Calu3 (cell line): Measurements from ENCODE around the gene SPG11. TPM values are rescaled to one million over a fixed set of nuclear protein-coding genes. Genes with fewer than 3 reads are reported as not detected.

Source experiments
- BruUV-seq: library from RNA; stranded (reverse); fragments of 400-500 nt; replicated peaks from 2 replicates; lab custom pipeline; 2021; lab: Mats Ljungman, UMichigan
- CTCF ChIA-PET: fragments of 300-600 bp; sonication (Branson Sonifier 250); formaldehyde crosslinking; loops from one replicate; lab custom pipeline; 2022; ENCODE audit warnings: antibody characterized with exemption; lab: Charles Lee
- DNase-seq: peaks from one replicate; pipeline ENCODE4 v3.0.0; 2022
- H3K27ac Mint-ChIP-seq: one replicate; pipeline ENCODE4 v1.8.0; 2022; ENCODE audit warnings: mixed read lengths; ENCODE audit not compliant: unreplicated experiment
- H3K27me3 Mint-ChIP-seq: one replicate; pipeline ENCODE4 v1.8.0; 2022; ENCODE audit warnings: mixed read lengths; ENCODE audit not compliant: unreplicated experiment
- H3K36me3 Mint-ChIP-seq: one replicate; pipeline ENCODE4 v1.8.0; 2022; ENCODE audit warnings: mild to moderate bottlenecking, moderate library complexity, mixed read lengths; ENCODE audit not compliant: insufficient read depth, unreplicated experiment
- H3K4me1 Mint-ChIP-seq: one replicate; pipeline ENCODE4 v1.8.0; 2022; ENCODE audit warnings: mild to moderate bottlenecking, low read depth, mixed read lengths; ENCODE audit not compliant: unreplicated experiment
- H3K4me3 Mint-ChIP-seq: one replicate; pipeline ENCODE4 v1.8.0; 2022; ENCODE audit warnings: mild to moderate bottlenecking, low read depth, moderate library complexity, mixed read lengths; ENCODE audit not compliant: unreplicated experiment
- H3K9me3 Mint-ChIP-seq: one replicate; pipeline ENCODE4 v1.8.0; 2022; ENCODE audit warnings: low read depth, mixed read lengths; ENCODE audit not compliant: unreplicated experiment
- intact Hi-C: fragments of 100-400 bp; cut with micrococcal nuclease; formaldehyde crosslinking; loops from one replicate; pipeline ENCODE4 v1.10.0; 2022; ENCODE audit not compliant: unreplicated experiment
- total RNA-seq: library from RNA; stranded (reverse); gene quantifications from 2 replicates; pipeline ENCODE4 v1.2.3, GENCODE V29; 2022
- TF ChIP-seq, protein P1 (sequence below): fragments of 200-600 bp; IDR thresholded peaks from one replicate; pipeline ENCODE4 v1.8.0; 2022; ENCODE audit warnings: antibody characterized with exemption; ENCODE audit not compliant: unreplicated experiment

SPG11 gene
- total RNA-seq, 1 experiment from 2014 or later, result 36.6 TPM

DNA sequence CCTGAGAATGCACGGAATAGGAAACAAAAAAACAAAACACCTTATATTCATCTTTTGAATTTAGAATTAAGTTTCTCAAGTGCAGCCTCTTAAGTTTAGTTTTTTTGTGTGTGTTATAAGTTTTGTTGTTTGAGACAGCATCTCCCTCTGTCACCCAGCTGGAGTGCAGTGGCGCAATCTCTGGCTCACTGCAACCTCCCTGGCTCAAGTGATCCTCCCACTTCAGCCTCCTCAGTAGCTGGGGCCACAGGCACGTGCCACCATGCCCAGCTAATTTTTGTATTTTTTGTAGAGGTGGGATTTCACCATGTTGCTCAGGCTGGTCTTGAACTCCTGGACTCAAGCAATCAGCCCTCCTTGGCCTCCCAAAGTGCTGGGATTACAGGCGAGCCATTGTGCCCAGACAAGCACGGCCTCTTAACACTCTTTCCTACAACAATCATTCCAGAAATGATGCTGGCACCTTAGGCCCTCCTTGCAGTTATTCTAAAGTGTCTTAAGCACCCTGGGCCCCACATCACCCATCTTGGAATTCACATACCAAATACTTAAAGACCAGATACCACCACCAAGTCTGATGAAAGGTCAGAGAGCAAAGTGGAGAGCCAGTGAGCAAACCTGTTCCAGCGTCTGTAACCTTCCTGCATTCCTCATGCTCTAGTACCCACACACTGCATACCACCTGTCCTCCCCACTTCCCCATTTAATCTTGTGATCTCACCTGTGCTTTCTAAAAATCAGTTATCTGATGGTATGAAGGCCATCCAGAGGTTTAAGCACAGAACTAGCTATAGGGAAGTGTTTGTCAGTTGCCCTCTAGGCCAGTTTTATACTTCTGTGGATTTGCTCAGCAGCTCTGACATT lies 6.9 kb upstream of the SPG11 start:
- CTCF ChIA-PET, result no interaction called here
- no peaks in the 10 kb centered on the region for H3K4me1 Mint-ChIP-seq
- H3K36me3 Mint-ChIP-seq, result no peaks in the 10 kb centered on the region
- intact Hi-C loops, result no loop called here
- H3K27me3 Mint-ChIP-seq, result no peaks in the 10 kb centered on the region
- TF ChIP-seq, protein P1, sequence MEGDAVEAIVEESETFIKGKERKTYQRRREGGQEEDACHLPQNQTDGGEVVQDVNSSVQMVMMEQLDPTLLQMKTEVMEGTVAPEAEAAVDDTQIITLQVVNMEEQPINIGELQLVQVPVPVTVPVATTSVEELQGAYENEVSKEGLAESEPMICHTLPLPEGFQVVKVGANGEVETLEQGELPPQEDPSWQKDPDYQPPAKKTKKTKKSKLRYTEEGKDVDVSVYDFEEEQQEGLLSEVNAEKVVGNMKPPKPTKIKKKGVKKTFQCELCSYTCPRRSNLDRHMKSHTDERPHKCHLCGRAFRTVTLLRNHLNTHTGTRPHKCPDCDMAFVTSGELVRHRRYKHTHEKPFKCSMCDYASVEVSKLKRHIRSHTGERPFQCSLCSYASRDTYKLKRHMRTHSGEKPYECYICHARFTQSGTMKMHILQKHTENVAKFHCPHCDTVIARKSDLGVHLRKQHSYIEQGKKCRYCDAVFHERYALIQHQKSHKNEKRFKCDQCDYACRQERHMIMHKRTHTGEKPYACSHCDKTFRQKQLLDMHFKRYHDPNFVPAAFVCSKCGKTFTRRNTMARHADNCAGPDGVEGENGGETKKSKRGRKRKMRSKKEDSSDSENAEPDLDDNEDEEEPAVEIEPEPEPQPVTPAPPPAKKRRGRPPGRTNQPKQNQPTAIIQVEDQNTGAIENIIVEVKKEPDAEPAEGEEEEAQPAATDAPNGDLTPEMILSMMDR, result no peak
- no peaks in the 10 kb centered on the region for H3K9me3 Mint-ChIP-seq
- DNase-seq, result no peak
- H3K4me3 Mint-ChIP-seq, result no peak overlapping the region
- BruUV-seq, result no TSS peak
- no peak overlapping the region for H3K27ac Mint-ChIP-seq

DNA sequence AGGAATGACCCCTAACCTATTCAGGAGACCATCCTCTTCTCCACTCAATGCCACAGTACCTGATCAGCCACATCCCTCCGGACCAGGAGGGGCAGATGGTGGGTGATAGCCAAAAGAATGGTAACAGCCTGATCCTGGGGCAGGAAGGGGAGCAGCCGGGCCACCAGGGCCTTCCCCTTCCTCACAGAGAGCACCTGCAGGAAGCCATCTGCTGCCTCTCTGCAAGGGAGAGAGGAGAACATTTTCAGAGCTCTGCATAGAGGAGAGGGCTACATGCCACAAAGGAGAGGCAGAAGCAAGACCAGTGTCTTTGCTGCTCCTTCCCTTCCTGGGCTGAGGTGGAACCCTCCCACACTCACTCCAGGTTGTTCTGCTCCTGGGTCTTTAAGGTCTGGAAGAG lies 5.5 kb upstream of the SPG11 start:
- CTCF ChIA-PET, result no interaction called here
- Mint-ChIP-seq H3K4me1 (peaks cover 4% of the 10 kb centered on the region), H3K4me3 (no peak overlapping the region), H3K27ac (no peak overlapping the region), H3K27me3 (no peaks in the 10 kb centered on the region), H3K36me3 (no peaks in the 10 kb centered on the region), H3K9me3 (no peaks in the 10 kb centered on the region)
- no peak for DNase-seq
- BruUV-seq, result no TSS peak
- intact Hi-C loops, result no loop called here
- TF ChIP-seq, protein P1, result no peak

DNA sequence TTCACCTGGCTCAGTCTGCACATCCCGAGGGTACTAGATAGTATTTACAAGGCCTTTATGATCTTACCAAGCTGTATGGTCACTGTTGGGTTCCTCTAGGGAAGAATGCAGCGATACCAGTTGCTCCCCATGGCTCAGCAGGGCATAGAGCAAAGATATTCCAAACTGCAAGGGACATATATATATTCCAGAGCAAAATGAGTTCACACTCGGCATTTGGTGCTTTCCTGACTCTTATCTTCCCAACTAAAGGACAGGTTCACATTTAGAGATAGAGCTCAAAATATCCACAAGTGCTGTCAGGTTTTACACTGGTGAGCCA lies 3.5 kb upstream of the SPG11 start:
- Mint-ChIP-seq H3K36me3 (peaks cover 11% of the 10 kb centered on the region), H3K27ac (no peak overlapping the region), H3K4me3 (no peak overlapping the region), H3K4me1 (peaks cover 9% of the 10 kb centered on the region), H3K27me3 (no peaks in the 10 kb centered on the region), H3K9me3 (no peaks in the 10 kb centered on the region)
- intact Hi-C loops, result no loop called here
- BruUV-seq, result no TSS peak
- CTCF ChIA-PET, result no interaction called here
- TF ChIP-seq, protein P1, result no peak
- DNase-seq, result no peak

DNA sequence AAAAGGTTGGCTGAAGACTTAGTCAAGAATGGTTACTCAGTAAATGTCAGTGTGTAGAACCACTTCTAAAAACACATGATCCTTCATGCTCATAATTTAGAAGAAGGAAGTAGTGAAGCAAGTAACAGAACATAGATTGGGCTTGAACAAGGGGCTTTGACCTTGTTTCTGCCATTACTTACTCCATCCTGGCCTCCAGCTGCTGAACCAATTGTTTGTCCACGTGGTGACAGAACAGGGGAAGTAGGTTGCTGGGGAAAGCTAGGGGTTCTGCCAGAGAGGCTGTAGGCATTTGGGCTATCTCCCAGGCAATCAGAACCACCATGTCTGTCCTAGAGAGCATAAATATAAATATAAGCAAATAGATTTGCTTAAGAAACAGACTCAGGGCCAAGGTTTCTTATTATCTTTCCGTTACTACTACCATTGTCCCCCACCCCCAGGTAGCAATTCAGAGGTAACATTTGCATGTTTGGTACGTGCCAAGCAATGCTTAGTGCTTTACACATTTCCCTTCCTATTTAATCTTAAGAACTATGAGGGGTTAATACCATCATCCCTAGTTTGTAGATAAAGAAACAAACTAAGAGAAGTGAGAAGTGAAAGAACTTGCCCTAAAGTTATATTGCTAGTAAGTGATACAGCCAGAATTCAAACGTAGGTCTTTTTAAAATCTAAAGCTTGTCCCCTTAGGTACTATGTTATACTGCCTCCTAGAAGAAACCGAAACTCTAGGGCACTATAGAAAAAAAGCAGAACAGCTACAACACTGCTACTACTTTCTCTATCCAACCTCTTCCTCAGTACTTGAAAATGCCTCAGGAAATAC lies 3.0 kb upstream of the SPG11 start:
- H3K4me3 Mint-ChIP-seq, result no peak overlapping the region
- CTCF ChIA-PET, result no interaction called here
- H3K4me1 Mint-ChIP-seq, result peaks cover 9% of the 10 kb centered on the region
- intact Hi-C loops, result no loop called here
- DNase-seq, result no peak
- no TSS peak for BruUV-seq
- H3K27me3 Mint-ChIP-seq, result no peaks in the 10 kb centered on the region
- H3K27ac Mint-ChIP-seq, result no peak overlapping the region
- peaks cover 11% of the 10 kb centered on the region for H3K36me3 Mint-ChIP-seq
- TF ChIP-seq, protein P1, result no peak
- H3K9me3 Mint-ChIP-seq, result no peaks in the 10 kb centered on the region
